ENCODE results near the gene KCNRG.
"Not testable (repeated sequence)": the region's sequence is repeated elsewhere in the genome, so short reads cannot be mapped to it uniquely, and the experiment has no call there.

KCNRG gene, protein sequence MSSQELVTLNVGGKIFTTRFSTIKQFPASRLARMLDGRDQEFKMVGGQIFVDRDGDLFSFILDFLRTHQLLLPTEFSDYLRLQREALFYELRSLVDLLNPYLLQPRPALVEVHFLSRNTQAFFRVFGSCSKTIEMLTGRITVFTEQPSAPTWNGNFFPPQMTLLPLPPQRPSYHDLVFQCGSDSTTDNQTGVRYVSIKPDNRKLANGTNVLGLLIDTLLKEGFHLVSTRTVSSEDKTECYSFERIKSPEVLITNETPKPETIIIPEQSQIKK

GRCh38 chr13:50015258-50015657 is at the start of gene KCNRG:
Gene KCNRG (plus strand): TSS chr13:50015444. CDS start chr13:50015494, 50 bp downstream.
- no peak for DNase-seq

DNA sequence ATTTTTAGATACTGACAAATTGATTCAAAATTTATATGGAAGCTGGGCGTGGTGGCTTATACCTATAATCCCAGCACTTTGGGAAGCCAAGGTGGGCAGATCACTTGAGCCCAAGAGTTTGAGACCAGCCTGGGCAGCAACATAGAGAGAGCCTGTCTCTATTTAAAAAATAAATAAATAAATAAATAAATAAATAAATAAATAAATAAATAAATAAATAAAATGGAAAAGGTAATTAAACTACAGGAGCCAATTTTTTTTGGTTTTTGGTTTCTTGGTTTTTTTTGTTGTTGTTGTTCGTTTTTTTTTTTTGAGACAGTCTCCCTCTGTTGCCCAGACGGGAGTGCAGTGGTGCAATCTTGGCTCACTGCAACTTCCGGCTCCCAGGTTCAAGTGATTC is 47.8 kb upstream of the KCNRG start:
- no peak for DNase-seq

GRCh38 chr13:49972709-49973108 is 42.5 kb upstream of the KCNRG start:
- DNase-seq = no peak

DNA sequence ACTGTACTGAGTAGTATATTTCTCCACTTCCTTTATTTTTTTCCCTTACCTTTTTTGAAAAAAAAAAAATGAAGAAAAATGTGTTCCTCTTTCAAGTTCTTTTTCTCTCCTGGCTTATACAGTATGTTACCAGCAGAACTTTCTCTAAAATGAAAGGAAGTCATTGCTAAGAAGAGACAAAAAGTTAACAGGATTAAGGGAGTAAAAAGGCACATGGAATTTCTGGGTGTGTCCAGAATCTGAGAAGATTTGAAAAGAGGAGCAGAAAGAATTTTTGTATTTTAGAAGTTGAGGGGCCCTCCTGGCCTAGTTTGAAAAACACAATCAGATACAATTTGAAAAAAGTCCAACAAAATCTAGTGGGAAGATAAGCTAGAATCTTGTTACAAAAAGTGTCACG is 39.4 kb upstream of the KCNRG start:
- DNase-seq = no peak

- peak; percentile 8 to 66 for DNase-seq
Observed at GRCh38 chr13:49976314-49977258, 38.7 kb upstream of the KCNRG start.

- DNase-seq = no peak
Observed at GRCh38 chr13:49977992-49978391, 37.3 kb upstream of the KCNRG start.

GRCh38 chr13:49980266-49980665 is 35.0 kb upstream of the KCNRG start:
- DNase-seq = peak in 1 of 2 donors; percentile 61

GRCh38 chr13:49985129-49985528 is 30.1 kb upstream of the KCNRG start:
- no peak for DNase-seq

DNA sequence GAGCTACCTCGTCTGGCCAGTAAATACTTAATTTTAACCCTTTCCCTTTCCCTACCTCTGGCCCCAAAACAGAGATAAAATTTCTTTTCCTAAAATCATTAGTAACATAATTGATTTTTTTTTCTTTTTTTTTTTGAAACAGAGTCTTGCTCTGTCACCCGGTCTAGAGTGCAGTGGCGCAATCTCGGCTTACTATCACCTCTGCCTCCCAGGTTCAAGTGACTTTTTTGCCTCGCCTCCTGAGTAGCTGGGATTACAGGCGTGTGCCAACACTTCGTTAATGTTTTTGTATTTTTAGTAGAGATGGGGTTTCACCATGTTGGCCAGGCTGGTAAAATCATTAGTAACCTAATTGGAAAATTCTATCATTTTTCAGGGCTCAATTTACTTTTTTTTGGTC is 28.8 kb upstream of the KCNRG start:
- no peak for DNase-seq

DNA sequence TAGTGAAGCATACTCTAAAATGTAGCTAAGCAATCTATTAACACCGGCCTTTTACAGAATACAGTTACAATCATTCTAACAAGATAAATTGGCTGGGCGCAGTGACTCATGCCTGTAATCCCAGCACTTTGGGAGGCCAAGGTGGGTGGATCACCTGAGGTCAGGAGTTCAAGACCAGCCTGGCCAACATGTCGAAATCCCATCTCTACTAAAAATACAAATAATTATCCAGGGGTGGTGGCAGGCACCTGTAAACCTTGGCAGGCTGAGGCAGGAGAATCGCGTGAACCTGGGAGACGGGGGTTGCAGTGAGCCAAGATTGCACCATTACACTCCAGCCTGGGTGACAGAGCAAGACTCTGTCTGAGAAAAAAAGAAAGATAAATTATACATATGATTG is 24.6 kb upstream of the KCNRG start:
- DNase-seq = not testable (repeated sequence)

GRCh38 chr13:49993111-49993510 is 22.1 kb upstream of the KCNRG start:
- DNase-seq = no peak

DNA sequence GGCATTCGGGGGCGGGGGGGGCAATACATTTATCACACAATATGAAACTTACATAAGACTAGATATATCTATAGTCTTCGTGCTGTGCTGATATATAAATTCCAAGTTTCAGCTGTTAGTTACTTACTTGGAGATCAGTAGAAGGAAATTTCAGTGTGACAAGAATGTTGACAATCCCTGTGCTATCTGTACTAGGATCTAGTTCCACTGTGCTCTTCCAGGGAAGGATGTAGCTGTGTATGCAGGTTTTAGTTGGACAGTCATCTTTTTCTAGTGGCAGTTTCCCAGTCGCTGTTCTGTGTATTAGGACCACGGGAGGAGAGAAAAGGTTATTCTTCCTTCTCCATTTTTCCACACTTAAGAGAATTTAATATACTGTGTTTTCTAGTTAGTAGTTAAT is 21.6 kb upstream of the KCNRG start:
- DNase-seq = no peak

DNA sequence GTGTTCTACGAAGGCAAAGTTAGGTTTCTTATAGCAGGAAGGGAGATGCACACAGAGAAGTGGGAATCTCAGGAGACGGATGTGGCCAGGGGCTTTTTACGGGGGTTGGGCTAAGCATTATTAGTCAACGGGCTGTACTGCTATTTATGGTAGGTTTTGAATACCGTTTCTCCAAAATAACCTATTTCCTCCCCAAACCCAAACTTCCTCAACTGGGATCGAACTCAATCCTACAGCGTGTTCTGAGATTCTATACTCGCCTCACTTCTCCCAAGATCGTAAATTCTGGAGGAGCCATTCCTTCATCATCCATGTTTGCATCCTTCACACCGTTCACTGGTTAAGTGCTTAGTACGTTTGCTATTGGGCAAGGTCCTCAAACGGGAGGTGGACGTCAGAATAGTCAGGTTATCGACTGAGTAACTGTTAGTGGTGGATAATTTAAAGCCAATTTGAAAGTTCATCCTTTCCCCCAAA is 19.6 kb upstream of the KCNRG start:
- no peak for DNase-seq

GRCh38 chr13:49996161-49996915 is 18.9 kb upstream of the KCNRG start:
- DNase-seq = peak; percentile 78 to 81

DNA sequence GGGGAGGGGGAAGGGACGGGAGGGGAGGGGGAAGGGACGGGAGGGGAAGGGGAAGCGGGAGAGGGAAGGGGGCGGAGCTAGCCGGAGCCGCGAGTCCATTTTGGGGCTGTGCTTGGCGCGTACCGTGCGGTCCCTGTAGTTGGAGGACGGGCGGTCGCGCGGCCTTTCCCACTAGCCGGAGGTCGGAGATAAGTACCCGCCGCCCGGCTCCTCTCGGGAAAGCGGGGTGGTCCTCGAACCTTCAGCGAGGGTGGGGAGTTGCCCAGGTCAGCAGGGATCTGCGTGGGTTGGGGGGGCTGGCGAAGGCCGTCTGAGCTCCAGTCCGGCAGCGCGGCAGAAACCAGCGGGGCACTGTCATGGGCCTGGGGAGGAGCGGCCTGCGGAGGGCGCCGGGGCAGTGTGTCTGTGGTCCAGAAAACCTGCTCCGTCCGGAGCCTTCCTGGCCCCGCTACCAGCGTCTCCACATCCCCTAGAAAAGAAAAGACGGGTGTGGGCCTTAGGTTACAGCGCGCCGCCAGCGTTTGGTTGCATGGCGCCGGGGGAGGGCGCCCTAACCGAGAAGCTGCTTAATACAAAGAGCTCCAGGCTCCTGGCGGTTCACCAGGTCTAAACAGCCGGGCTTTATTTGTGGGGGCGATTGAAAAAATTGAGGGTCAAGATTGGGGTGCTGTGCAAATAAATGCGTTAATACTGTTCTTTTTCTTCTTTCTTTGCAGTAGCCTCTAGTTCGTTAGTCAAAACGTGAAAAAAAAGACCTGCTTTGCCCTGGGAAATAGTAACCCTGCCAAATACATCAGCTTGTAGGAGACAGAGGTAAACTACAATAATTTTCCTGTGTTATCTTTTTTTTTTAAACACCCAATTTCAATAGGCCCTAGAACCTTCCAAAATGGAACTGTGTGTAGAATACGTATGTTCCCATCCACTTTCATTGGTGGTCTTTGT is 18.0 kb upstream of the KCNRG start, which contains the start of gene TRIM13:
TRIM13 (plus strand) TSS at position 92 of the 945 bp plus-strand sequence. CDS start 14,899 bp downstream, outside the sequence.
- peak; percentile 86 to 90 for DNase-seq

GRCh38 chr13:49997955-49998354 is 17.3 kb upstream of the KCNRG start:
- DNase-seq = no peak

GRCh38 chr13:49998714-49999624 is 16.3 kb upstream of the KCNRG start:
- DNase-seq = no peak

DNA sequence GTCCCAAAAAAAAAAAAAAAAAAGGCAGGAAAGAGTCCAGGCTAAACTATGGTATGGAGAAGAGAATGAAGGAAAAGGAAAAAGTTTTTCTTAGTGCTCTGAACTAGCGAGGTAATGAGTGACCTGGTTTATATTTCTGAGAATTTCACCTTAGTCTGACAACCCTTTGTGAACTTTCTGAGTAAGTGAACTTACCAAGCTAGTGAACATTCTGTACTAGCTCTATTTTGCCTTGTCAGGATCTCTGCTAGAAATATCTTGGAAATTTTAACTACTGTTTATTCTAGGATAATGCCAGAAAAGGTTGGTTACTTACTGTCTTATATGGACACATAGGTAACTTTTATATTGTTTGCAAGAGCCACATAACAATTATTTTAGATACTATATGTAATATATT is 14.0 kb upstream of the KCNRG start:
- DNase-seq = no peak

DNA sequence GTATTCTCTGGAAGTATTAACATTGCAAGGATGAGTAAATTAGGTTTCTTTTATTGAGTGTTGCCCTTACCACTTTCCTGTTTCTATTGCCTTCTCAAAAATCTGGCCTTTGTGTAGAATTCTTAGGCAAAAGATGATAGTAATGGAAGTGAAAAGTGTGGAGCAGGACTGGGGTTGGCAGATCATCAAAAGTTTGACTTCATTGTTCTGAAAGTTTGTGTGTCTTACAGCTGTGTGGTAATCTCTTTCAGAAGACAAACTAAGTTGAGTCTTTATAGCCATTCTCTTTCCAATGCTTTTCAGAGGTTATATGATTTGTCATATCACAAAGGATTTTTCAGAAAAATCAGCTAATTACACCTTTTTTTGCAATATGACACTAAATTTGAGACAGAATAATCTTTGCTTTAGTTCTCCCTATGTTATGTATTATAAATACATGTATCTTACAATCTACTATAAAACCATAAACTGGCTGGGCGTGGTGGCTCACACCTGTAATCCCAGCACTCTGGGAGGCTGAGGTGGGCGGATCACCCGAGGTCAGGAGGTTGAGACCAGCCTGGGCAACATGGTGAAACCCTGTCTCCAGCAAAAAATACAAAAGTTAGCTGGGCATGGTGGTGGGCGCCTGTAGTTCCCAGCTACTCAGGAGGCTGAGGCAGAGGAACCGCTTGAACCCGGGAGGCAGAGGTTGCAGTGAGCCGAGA is 8.7 kb upstream of the KCNRG start:
- DNase-seq = no peak

DNA sequence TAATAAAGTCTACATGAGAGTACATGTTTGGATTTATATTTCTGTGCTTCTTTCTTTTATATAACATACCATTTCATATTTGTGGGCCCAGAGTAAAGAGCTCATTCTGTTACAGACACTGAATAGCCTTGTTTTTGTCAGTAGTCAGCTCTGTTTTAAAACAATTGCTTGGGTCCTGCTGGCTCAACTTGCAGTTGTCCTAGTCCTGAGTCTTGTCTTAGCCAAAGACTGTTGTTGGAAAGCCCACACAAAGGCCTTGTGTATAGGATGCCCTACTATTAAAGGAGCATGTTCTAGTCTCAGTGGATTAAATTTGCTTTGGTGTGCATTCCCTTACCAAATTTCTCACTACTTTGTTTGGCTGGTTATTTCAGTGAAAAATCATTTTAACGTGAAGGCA is 3.8 kb upstream of the KCNRG start:
- no peak for DNase-seq

All from bone marrow (tissue), 2 donors.